ENCODE measurements around the gene HOXC12.
A peak's percentile ranks its signal among the peaks of the same experiment; 100 is the strongest.

Gene HOXC12, protein sequence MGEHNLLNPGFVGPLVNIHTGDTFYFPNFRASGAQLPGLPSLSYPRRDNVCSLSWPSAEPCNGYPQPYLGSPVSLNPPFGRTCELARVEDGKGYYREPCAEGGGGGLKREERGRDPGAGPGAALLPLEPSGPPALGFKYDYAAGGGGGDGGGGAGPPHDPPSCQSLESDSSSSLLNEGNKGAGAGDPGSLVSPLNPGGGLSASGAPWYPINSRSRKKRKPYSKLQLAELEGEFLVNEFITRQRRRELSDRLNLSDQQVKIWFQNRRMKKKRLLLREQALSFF

GRCh38 chr12:53954694-53955035 lies at the start of gene HOXC12:
HOXC12 (plus strand) TSS chr12:53954903; CDS start chr12:53954930, 27 bp downstream.
- DNase-seq, result no peak

DNA sequence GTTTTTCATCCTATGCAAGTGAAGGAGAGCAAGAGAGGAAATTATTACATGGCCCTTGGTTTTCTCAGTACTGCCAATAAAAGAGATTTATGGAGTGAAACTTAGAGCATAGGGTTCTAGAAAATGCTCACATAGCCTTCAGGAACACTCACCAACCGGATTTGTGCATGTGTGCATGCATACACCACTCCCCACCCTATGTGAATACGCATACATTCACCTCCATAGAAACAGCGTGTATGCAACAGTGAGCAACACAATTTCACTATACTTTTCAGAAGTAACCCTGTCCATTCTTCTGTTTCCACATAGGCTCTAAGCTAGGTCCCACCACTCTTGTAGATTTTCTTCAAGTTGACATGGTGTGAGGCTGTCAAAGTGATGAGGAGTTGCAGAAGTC lies 47.6 kb upstream of the HOXC12 start:
- no peak for DNase-seq

DNA sequence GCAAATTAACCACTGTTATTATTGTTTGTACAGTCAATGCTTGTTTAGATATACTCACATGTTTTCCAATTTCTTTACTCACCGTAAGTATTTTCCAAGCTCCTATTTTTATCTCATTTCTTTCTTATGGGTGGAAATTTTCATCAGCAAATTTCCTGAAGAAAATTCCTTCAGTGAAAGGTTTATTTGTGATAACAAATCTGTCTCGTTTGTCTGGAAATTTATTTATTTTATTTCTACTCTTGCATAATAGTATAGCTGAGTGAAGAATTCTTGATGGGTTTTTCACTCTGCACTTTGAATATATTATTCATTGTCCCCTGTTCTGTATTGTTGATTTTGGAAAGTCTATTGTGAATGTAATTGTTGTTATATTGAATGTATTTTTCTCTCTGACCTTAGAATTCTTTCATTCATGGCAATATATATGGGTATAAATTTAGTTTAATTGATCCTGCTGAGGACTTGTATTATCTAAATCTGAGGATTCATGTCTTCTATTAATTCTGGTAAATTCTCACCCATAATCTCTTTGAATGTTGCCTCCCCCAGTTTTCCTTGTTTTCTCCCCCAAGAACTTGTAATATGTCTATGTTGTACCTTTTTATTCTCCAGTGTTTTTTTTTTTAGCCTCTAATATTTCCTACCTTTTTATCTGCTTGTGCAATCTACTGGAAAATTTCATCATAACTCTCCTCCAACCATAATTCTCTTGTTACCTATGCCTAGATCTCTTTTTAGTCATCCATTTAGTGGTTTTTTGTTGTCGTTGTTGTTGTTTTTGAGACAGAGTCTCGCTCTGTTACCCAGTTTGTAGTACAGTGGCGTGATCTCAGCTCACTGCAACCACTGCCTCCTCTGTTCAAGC lies 37.7 kb upstream of the HOXC12 start:
- no peak for DNase-seq

GRCh38 chr12:53924521-53925405 lies 29.9 kb upstream of the HOXC12 start:
- no peak for DNase-seq

DNA sequence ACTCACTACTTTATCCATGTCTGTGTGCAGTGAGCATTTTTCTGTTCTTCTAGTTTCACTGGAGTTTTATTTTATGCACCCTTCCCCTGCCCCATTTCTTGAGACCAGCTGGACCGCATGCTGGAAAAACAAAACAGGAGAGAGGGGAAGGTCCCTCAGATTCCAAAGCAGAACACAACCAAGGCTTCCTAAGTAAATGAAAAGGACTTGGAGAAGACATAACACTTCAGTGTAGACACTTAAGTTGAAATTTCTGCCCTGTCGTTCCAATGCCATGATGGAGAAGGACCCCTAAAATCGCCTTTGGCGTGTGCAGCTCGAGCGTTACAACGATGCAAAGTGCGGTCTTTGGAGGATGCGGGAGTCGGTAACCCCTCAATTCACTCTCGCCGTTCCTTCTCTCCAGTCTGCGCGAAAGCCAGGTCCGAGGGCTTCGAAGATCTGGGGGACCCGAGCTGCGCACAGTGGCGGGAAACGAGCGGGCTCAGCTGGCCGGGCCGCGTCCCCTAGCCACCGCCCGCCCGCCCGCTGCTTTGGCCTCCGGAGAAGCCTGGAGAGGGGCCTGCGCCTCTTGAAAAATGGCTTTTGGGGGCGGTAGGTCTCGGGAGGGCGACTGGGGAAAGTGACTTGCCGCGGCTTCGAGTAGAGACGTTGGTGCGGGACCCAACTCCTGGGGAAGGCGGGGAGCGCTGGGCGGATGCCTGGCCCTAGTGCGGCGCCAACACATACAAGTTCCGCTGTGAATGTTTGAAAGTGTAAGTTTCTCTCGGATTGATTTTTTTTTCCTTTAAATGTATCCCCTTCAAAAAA lies 27.3 kb upstream of the HOXC12 start:
- DNase-seq, result no peak

DNA sequence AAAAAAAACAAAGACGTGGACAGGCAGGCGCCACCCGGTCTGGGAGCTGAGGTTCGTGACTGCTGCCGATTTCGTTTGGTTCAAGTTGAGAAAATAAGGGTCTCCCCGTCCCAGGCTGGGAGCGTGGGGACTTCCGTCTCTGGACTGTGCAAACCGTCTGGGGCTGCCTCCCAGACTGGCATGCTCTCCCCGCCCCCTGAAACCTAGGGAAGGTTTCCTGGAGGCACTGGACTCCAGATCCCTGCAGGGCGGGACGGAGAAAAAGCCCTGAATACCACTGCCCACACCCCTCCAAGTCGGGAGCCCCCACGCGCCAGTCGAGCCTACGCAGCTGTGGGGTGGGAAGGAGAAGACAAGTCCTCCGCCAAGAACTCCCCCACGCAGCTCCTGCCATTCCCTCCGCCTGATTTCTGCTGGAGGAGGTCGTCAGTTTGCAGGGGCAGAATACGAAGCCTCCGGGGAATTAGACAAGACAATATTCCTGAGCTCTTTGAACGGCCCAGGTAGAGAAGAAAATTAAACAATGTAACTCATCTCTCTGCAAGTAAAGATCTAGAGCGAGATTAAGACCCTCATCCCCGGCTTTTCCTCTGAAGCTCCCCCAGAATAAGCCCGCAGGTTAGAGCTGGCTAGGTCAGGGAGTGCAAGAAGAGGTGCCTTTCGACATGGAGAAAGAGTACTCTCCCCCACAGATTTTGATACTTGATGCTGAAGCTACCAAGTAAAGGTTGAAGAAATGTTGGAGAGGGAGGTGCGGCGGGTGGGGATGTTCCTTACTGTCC lies 26.5 kb upstream of the HOXC12 start:
- DNase-seq, result peak; percentile 72

DNA sequence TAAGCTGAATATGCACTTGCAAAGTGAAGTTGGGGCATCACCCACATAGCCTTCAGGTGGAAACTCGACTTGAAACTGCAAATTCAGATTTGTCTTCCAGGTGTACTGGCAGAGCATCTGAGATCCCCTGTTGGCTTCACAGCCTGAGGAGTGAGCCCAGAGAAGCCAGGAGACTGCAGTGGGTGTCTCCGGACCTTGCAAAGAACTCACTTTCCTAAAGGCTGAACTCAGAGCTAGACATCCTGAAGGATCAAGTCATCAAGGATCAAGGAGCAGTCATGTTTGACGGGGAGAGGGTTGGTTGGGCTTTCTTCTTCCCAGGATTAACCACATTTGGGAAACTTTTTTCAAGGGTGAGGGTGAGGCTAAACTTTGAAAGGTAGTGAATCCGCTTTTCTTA lies 25.2 kb upstream of the HOXC12 start:
- DNase-seq, result no peak

DNA sequence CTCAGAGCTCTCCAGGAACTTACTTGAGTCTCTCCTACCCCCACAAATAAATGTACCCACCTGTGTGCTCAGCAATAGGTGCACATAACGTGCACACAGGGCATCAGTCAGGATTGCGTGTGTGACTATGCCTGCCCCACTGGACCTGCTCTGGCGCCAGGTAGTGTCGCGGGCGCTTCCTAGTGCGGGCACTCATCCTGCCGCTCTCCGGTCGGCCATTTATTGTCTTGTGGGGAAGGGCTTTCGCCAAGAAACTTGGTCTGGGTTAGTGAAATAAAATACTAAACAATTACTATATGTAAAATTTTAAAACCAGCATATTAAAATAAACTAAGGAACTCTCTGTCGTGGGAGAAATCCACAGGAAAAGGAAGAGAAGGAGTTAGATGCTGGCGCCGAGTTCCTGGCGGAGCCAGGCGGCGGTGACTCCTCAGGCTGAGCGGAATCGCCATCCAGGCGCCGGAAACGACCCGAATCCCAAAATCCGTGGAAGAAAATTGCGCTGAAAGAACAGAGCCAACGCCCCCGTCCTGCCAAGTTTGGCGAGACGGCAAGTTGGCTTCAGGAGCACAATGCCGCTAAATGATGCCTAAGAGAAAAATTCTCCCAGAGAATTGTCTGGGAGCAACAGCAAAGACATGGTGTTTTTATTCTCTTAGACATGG lies 24.0 kb upstream of the HOXC12 start:
- no peak for DNase-seq

DNA sequence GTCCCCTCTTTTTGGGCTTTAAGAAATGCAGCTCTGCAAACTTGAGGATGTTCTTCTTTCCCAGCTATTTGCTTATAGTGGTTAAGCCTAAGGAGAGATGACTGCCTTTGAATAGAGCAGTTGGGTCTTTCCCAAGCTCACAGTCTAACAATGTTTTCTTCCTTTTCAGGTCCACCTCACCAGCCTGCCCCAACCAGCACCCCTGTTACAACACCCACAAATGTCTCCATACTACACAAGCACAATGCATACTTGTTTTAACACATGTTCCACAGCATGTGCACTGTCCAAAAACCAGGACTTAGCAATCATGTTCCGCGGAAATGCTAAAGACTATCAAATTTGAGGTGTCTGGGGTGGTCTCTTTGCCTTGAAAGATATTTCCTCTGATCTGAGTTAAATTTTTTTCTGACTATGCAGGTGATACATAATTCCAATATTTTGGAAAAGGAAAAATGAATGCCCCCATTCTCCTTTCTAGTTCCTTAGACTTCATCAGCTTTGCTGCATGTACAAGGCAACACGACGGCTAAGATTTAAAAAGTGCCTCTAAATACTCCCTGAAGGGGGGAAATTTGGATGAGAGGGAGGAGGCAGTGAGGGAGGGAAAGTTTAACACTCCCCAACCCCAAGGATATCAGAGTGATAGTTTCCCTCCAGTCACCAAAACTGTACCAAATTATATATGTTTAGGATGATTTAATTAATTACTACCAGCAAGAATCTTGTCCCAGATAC lies 22.7 kb upstream of the HOXC12 start:
- no peak for DNase-seq

DNA sequence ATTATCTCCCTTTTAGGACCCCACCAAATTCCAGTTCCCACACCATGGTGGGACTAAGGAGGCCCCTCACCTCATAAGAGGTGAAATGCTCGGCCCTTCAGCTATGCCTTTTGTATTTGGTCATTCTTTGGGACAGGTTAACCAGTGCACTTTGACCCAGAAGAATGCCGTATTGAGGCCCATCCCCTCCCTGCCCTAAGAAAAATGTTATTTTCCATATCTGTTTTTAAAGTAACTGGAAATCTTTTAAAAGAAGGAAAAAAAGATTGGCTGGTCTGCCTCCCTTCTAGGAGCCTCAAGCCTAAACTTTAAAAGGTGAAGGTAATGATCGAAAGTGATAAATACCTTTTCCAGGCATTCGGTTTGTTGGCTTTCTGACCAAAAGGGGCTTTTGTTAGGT lies 21.8 kb upstream of the HOXC12 start:
- no peak for DNase-seq

DNA sequence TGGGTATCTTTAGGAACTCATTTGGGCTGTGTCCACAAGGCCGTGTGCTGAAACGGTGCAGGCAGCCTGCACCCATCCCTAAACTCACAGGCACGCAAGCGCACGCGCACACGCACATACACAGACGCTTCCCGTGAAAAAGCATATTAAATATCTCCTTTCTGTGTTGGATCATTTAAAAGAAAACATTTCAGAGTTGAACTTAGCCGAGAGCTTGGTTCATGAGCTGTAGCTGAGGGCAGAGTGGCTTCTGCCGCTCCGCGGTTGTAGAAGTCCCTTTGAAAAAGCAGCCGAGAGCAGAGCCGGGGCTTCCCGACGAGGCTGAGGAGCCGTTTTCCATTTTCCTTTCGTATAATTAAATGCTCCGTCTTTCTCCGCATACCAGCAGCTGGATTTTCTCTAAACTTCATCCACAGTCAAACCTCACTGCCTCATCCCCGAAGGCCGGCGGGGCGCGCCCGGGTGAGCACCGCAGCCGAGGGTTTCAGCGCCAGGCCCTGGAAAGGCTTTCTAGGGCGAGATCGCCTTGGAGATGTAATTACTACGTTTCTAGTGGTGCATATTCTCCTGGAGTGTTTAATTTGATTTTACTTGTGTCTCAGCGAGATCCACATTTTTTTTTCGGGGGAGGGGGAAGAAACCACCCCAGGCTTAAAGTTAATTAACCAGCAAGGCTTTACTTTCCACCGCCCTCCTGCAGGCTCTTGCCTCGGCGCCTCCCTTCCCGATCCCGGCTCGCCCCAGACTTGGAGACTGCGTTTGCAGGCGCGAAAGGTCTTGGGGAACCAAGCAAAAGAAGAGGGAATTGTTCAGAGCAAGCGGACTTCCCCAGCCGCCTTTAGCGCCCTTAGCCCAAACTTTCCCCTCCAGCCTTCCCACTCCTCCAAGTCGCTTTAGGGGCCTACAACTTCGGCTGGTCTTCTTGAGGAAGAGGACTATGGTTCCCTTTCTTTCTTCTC lies 19.0 kb upstream of the HOXC12 start:
- DNase-seq, result peak; percentile 60

GRCh38 chr12:53937099-53937498 lies 17.6 kb upstream of the HOXC12 start:
- DNase-seq, result peak; percentile 57

GRCh38 chr12:53937596-53938325 lies 16.9 kb upstream of the HOXC12 start:
- peak; percentile 28 for DNase-seq

- peak; percentile 100 for DNase-seq
These were observed 16.2 kb upstream of the HOXC12 start, which contains the start of gene HOXC13 for GRCh38 chr12:53938326-53939140. HOXC13 (plus strand) TSS chr12:53938831; CDS start chr12:53938907, 76 bp downstream.

DNA sequence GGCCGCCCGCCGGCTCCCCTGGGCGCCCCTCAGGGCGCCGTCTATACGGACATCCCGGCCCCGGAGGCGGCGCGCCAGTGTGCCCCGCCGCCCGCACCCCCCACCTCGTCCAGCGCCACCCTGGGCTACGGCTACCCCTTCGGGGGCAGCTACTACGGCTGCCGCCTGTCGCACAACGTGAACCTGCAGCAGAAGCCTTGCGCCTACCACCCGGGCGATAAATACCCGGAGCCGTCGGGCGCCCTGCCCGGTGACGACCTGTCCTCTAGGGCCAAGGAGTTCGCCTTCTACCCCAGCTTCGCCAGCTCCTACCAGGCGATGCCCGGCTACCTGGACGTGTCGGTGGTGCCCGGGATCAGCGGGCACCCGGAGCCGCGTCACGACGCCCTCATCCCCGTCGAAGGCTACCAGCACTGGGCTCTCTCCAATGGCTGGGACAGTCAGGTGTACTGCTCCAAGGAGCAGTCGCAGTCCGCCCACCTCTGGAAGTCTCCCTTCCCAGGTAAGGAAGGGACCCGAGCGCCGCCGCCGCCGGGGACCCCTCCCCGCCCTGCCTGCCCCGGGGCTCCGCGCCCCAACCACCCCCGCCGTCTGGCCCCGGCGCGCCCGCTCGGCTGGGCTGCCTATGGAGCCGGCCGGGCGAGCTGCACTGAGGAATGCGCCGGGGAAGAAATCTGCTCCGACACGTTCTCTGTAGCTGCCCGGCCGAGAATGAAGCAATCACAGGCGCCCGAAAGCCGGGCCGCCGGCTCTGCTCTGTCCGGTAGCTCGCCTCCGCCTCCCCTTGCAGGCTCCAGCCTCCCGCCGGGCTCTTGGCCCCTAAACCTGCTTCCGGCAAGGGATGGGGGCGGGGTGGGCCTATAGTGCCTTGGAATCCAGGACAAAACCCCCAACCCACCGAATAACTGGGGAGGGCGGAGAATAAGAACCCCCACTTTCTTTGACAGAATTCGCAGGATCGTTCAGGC lies 15.3 kb upstream of the HOXC12 start:
- peak; percentile 91 for DNase-seq

- peak; percentile 71 for DNase-seq
These were observed 14.2 kb upstream of the HOXC12 start for GRCh38 chr12:53940443-53941014.

Data from islet precursor cell (in vitro differentiated cells).